LNCaP clone FGC (cell line): ENCODE measurements around the gene CARS1.

ENCODE experiments used
- DNase-seq: peaks from one replicate; pipeline ENCODE4 v3.0.0-alpha.2; 2011; ENCODE audit warnings: low read depth
- H3K4me3 ChIP-seq: 2 replicates; pipeline ENCODE4 v1.5.1; 2011; ENCODE audit warnings: mild to moderate bottlenecking, low read depth, low read length, control low read depth
- CTCF ChIP-seq: IDR thresholded peaks from 2 replicates; pipeline ENCODE4 v1.5.1; 2012; ENCODE audit warnings: mild to moderate bottlenecking; ENCODE audit not compliant: control insufficient read depth, insufficient read depth; ENCODE audit errors: extremely low read depth

CARS1 gene

DNA sequence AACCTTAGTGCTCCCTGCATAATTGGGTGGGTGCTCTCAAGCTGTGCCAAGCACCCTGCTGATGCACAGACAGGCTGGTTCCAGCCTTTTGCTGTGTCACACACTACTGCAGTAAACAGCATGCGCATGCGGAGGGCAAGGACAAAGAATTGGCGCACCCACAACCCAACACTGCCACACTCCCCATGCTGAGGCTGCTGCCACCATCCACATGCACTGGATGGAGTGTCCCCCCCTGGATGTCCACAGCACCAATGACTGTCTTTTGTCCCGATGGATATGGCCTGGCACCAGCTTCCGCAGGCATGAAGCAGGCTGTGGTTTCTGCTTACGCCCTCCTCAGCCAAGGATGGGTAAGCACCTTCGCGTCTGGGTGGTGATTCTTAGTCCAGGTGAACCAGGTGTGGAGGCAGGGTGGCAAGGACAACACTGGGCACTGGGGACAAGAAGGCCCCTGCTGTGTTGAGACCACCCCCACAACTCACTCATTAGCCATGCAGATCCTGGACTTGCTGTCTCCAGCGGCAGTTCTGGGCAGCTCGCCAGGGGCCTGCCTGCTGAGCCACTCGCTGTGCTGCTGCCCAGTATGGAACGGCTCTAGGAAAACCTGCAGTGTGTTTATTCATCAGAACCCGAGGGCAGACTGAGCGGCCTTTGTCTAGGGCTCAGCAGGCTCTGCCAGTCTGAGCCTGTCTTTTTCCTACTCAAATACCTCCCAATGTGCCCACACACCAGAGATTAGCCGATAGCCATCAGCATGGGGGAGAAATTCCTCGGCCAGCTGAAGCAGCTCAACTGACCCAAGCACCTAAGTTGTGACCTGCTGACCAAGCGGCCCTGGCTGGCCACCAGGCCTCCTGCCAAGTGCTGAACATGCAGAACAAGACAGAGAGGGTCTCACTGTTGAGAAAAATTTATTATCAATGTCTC is 56.9 kb downstream of the CARS1 start:
- TF ChIP-seq CTCF, result no peak; the same call in 1 of the 2 replicates
- peak; percentile 85 for DNase-seq

DNA sequence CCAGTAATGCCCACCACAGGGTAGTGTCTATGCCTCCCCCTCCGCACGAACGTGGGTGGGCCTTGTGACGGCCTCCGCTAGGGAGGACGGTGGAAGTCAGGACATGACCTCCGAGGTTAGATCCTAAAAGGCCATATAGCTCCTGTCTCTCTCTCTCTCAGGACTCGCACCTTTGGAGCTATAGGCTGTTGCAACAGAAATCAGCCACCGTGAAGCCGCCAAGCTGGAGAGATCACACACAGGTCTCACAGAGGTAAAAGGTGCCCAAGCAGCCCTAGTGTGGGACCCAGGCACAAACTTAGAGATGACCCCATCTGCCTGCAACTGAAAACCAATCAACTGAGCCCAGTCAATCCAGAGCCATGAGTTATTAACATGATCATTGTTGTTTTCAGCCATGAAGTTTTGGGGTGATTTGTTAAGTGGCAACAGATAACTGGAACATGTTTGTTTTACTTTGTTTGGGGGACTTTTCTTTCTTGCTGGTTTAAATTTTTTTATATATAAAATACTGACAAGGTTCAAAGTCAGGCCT is 57.7 kb downstream of the CARS1 start:
- H3K4me3 ChIP-seq, result no peak overlapping the region
- TF ChIP-seq CTCF, result no peak
- DNase-seq, result no peak

More for the DNA sequence above, 56.9 kb downstream of the CARS1 start:
- no peak overlapping the region for H3K4me3 ChIP-seq

GRCh38 chr11:2998073-2998850 is 59.0 kb downstream of the CARS1 start:
- peak; percentile 39 for DNase-seq
- no peak overlapping the region for H3K4me3 ChIP-seq

DNA sequence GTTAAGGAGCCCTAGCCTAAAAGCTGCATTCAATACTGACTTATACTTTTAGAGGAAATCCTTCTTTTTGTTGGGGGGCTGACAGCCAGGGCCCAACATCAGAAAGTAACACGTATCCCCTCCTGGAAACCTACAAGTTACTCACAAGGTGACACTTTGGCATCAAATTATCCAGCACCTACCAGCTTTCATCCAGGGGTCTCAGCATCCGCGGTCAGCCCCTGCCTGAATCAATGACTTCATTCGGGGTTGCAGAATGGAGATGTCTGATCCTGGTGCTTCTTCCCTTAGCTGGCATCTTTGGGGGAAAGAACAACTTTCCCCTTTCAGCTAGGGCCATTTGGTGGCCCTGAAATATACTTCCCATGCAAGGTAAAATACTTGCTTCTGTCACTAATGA is 59.8 kb downstream of the CARS1 start:
- no peak overlapping the region for H3K4me3 ChIP-seq
- no peak for TF ChIP-seq CTCF
- no peak for DNase-seq

More at GRCh38 chr11:2998073-2998850, 59.0 kb downstream of the CARS1 start:
- no peak for TF ChIP-seq CTCF

GRCh38 chr11:2996976-2997375 is 60.2 kb downstream of the CARS1 start:
- no peak for DNase-seq
- TF ChIP-seq CTCF, result no peak
- no peak overlapping the region for H3K4me3 ChIP-seq

DNA sequence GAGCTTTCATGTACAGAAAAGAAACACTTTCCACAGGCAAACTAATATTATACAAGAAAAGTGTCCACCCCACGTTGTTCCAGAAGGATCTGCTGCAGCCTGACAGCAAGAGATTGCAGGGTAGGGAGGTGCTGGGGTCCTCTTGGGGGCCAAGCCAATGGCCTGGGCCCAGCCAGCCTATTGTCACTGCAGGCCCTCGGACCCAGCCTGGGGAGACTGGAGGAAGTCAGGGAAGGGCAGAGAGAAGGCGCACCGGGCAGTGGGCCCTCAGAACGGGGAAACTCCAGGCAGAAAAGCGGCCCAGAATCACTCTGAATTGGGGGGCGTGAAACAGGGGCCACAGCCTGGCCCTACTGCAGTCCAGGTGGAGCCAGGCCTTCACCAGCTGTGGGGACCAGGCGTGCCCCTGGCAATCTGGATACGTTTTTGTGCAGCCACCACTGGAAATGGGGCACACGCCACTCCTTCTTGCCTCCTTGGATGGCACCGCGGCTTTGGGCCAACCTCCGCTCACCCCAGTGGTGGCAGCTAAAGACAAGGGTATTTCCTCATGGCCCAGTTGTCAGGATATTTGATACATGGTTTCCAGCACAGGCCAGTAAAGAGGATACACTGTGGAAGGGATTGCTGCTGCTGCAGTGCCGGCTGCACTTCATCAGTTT is 61.2 kb downstream of the CARS1 start:
- DNase-seq, result no peak
- H3K4me3 ChIP-seq, result no peak overlapping the region
- no peak for TF ChIP-seq CTCF
